HL-60 (cell line): Measurements from ENCODE around the gene GKN2.

Experiments used
- DNase-seq, 2 experiments: peaks; one replicate each; pipeline ENCODE4 v3.0.0-alpha.2; 2010 to 2020; ENCODE audit warnings: low read depth in 1 of 2, low spot score in 1 of 2
- H3K27ac ChIP-seq: fragments of 250-450 bp; sonication (Bioruptor Pico); replicated peaks from 2 replicates; pipeline ENCODE4 v1.5.1; 2020; ENCODE audit warnings: mild to moderate bottlenecking, moderate library complexity
- H3K27me3 ChIP-seq: fragments of 250-450 bp; sonication (Bioruptor Pico); 2 replicates; pipeline ENCODE4 v1.5.1; 2021; ENCODE audit warnings: mild to moderate bottlenecking, moderate library complexity; ENCODE audit not compliant: insufficient read depth, poor library complexity, severe bottlenecking
- H3K4me3 ChIP-seq: replicated peaks from 2 replicates; pipeline ENCODE4 v1.5.1; 2011; ENCODE audit warnings: mild to moderate bottlenecking, control low read depth, low read length; ENCODE audit not compliant: insufficient read depth
- CTCF ChIP-seq: IDR thresholded peaks from one replicate; pipeline ENCODE4 v1.5.1; 2011; ENCODE audit warnings: low read length, control low read depth, inconsistent platforms; ENCODE audit not compliant: insufficient read depth
- GABPA ChIP-seq: IDR thresholded peaks from 2 replicates; pipeline ENCODE4 v1.6.1; 2012; ENCODE audit warnings: low read depth
- POLR2AphosphoS5 ChIP-seq: IDR thresholded peaks from 2 replicates; pipeline ENCODE4 v1.6.1; 2012; ENCODE audit warnings: low read depth
- SPI1 ChIP-seq: IDR thresholded peaks from 2 replicates; pipeline ENCODE4 v1.6.1; 2012; ENCODE audit warnings: low read depth, mild to moderate bottlenecking, borderline replicate concordance
- TF ChIP-seq, protein P1 (sequence below): IDR thresholded peaks from 2 replicates; pipeline ENCODE4 v1.6.1; 2012; ENCODE audit warnings: low read depth; ENCODE audit not compliant: insufficient replicate concordance

GKN2 gene

GRCh38 chr2:68975844-68976243, 23.2 kb upstream of the GKN2 start:
- no peak for DNase-seq
- TF ChIP-seq, protein P1, sequence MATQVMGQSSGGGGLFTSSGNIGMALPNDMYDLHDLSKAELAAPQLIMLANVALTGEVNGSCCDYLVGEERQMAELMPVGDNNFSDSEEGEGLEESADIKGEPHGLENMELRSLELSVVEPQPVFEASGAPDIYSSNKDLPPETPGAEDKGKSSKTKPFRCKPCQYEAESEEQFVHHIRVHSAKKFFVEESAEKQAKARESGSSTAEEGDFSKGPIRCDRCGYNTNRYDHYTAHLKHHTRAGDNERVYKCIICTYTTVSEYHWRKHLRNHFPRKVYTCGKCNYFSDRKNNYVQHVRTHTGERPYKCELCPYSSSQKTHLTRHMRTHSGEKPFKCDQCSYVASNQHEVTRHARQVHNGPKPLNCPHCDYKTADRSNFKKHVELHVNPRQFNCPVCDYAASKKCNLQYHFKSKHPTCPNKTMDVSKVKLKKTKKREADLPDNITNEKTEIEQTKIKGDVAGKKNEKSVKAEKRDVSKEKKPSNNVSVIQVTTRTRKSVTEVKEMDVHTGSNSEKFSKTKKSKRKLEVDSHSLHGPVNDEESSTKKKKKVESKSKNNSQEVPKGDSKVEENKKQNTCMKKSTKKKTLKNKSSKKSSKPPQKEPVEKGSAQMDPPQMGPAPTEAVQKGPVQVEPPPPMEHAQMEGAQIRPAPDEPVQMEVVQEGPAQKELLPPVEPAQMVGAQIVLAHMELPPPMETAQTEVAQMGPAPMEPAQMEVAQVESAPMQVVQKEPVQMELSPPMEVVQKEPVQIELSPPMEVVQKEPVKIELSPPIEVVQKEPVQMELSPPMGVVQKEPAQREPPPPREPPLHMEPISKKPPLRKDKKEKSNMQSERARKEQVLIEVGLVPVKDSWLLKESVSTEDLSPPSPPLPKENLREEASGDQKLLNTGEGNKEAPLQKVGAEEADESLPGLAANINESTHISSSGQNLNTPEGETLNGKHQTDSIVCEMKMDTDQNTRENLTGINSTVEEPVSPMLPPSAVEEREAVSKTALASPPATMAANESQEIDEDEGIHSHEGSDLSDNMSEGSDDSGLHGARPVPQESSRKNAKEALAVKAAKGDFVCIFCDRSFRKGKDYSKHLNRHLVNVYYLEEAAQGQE, result no peak
- TF ChIP-seq GABPA (no peak), CTCF (no peak), POLR2AphosphoS5 (no peak), SPI1 (no peak)

DNA sequence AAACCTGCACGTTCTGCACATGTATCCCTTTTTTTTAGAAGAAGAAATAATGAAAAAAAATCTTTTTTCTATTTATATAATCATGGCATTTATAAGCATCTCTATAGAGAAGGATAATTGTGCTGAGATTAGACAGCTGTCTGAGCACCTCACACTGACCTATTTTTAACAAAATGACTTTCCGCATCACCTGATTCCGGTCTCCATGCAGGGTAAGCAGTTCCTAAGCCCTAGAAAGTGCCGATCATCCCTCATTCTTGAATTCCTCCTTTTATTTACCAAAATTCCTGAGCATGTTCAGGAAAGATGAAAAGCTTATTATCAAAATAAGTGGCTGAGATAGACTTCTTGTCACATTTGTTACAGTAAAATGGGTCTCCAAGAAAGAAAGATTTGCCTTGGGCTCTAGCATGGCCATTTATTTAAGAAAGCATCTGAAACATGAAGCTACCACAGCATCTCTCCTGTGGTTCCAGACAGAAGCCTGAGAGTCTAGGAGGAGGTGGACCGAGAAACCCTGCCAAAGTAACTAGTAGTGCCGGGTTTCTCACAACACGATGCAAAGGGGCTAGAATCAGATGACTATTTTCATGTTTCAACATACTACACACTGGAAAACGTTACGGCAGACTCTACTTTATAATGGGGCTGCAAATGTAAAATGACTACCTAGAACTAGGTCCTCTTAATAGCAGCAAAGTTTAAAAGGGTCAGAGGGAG, 22.4 kb upstream of the GKN2 start:
- H3K27me3 ChIP-seq, result peaks cover 3% of the 10 kb centered on the region
- TF ChIP-seq GABPA, result no peak
- TF ChIP-seq POLR2AphosphoS5, result no peak
- no peak for TF ChIP-seq CTCF
- TF ChIP-seq, protein P1, result no peak
- no peak for TF ChIP-seq SPI1
- DNase-seq, result no peak
- no peak overlapping the region for H3K4me3 ChIP-seq
- no peak overlapping the region for H3K27ac ChIP-seq

More at GRCh38 chr2:68975844-68976243, 23.2 kb upstream of the GKN2 start:
- H3K27ac ChIP-seq, result no peak overlapping the region
- H3K4me3 ChIP-seq, result no peak overlapping the region
- H3K27me3 ChIP-seq, result peaks cover 3% of the 10 kb centered on the region

- Histone ChIP-seq H3K4me3 (no peak within 1 kb of the TSS), H3K27ac (no peak within 1 kb of the TSS), H3K27me3 (peaks cover 3% of the 10 kb centered on the region)
- DNase-seq, result no peak
- TF ChIP-seq, protein P1, result no peak
- TF ChIP-seq POLR2AphosphoS5, result no peak
- no peak for TF ChIP-seq GABPA
- no peak for TF ChIP-seq CTCF
- no peak for TF ChIP-seq SPI1
Measured at GRCh38 chr2:68974251-68974650, 21.6 kb upstream of the GKN2 start, which contains the start of gene GKN1. Gene GKN1, plus strand, starts transcription at chr2:68974636. Its CDS starts 42 bp downstream, at chr2:68974678.
